ENCODE data around the gene MCM9.

- TF ChIP-seq CTCF (IDR thresholded peaks at IDR 0.05) (no peak), POLR2A (IDR thresholded peaks at IDR 0.05) (no peak)
Measured at GRCh38 chr6:118886641-118887040, 48.3 kb downstream of the MCM9 start.

All from Peyer's patch (tissue), 4 donors.